ENCODE measurements around the gene KIFC3. TPM values are rescaled to one million over a fixed set of nuclear protein-coding genes. Genes with fewer than 3 reads are reported as not detected.
"Not testable (repeated sequence)": the region's sequence is repeated elsewhere in the genome, so short reads cannot be mapped to it uniquely, and the experiment has no call there.

Gene KIFC3
- total RNA-seq, 1 donor: 5.8 TPM

GRCh38 chr16:57714047-57714446 is 88.2 kb downstream of the KIFC3 start:
- no peaks in the 10 kb centered on the region for H3K9me3 ChIP-seq (ENCODE audit: low read depth, low read length)
- H3K4me1 ChIP-seq (ENCODE audit: insufficient read depth, low read length): no peaks in the 10 kb centered on the region

GRCh38 chr16:57713596-57713995 is 88.7 kb downstream of the KIFC3 start:
- H3K4me1 ChIP-seq (ENCODE audit: insufficient read depth, low read length): no peaks in the 10 kb centered on the region
- H3K27me3 ChIP-seq (ENCODE audit: insufficient read depth, low read length): no peaks in the 10 kb centered on the region
- H3K9me3 ChIP-seq (ENCODE audit: low read depth, low read length): no peaks in the 10 kb centered on the region
- H3K4me3 ChIP-seq (ENCODE audit: low read length): no peak overlapping the region

More at GRCh38 chr16:57714047-57714446, 88.2 kb downstream of the KIFC3 start:
- no peaks in the 10 kb centered on the region for H3K27me3 ChIP-seq (ENCODE audit: insufficient read depth, low read length)
- no peak overlapping the region for H3K4me3 ChIP-seq (ENCODE audit: low read length)

GRCh38 chr16:57712569-57712968 is 89.7 kb downstream of the KIFC3 start:
- H3K9me3 ChIP-seq (ENCODE audit: low read depth, low read length); H3K4me1 ChIP-seq (ENCODE audit: insufficient read depth, low read length); H3K27me3 ChIP-seq (ENCODE audit: insufficient read depth, low read length); H3K4me3 ChIP-seq (ENCODE audit: low read length): not testable (repeated sequence)

- Histone ChIP-seq H3K27me3 (ENCODE audit: insufficient read depth, low read length) (no peaks in the 10 kb centered on the region), H3K9me3 (ENCODE audit: low read depth, low read length) (no peaks in the 10 kb centered on the region), H3K4me3 (ENCODE audit: low read length) (no peak overlapping the region), H3K4me1 (ENCODE audit: insufficient read depth, low read length) (no peaks in the 10 kb centered on the region)
These were observed 90.3 kb downstream of the KIFC3 start for GRCh38 chr16:57711993-57712392.

- Histone ChIP-seq H3K4me3 (ENCODE audit: low read length) (no peak overlapping the region), H3K27me3 (ENCODE audit: insufficient read depth, low read length) (no peaks in the 10 kb centered on the region), H3K9me3 (ENCODE audit: low read depth, low read length) (no peaks in the 10 kb centered on the region), H3K4me1 (ENCODE audit: insufficient read depth, low read length) (no peaks in the 10 kb centered on the region)
These were observed 90.9 kb downstream of the KIFC3 start for GRCh38 chr16:57711346-57711745.

- Histone ChIP-seq H3K9me3 (ENCODE audit: low read depth, low read length) (no peaks in the 10 kb centered on the region), H3K4me1 (ENCODE audit: insufficient read depth, low read length) (no peaks in the 10 kb centered on the region), H3K27me3 (ENCODE audit: insufficient read depth, low read length) (no peaks in the 10 kb centered on the region), H3K4me3 (ENCODE audit: low read length) (no peak overlapping the region)
These were observed 92.6 kb downstream of the KIFC3 start for GRCh38 chr16:57709663-57710062.

Other genes with a start within 250 kb of the KIFC3 start
- 12.2 TPM for gene ADGRG1, start 173.9 kb downstream of the KIFC3 start, total RNA-seq
- 1.7 TPM for gene ADGRG3, start 134.2 kb downstream of the KIFC3 start, total RNA-seq
- 0.63 TPM for gene DRC7, start 107.7 kb downstream of the KIFC3 start, total RNA-seq
- 11.8 TPM for gene KATNB1, start 66.7 kb downstream of the KIFC3 start, total RNA-seq
- gene CNGB1, start 168.6 kb upstream of the KIFC3 start, total RNA-seq: not detected
- gene ZNF319, start 198.2 kb upstream of the KIFC3 start, total RNA-seq: 5.7 TPM
- gene USB1, start 198.9 kb upstream of the KIFC3 start, total RNA-seq: 20.4 TPM
- gene MMP15, start 223.3 kb upstream of the KIFC3 start, total RNA-seq: 0.10 TPM